Loucy (cell line): ENCODE results near the gene WNK2.

Source experiments
- H2AFZ ChIP-seq: fragments of 200-600 bp; sonication (generic); 2 replicates; pipeline ENCODE4 v1.6.0; 2016; ENCODE audit warnings: antibody characterized with exemption, mild to moderate bottlenecking, low read length, moderate library complexity
- H3F3A ChIP-seq: fragments of 200-600 bp; 2 replicates; pipeline ENCODE4 v1.6.0; 2016; ENCODE audit warnings: antibody characterized with exemption, low read depth, mild to moderate bottlenecking
- H3K27me3 ChIP-seq: fragments of 200-600 bp; sonication (generic); 2 replicates; pipeline ENCODE4 v1.6.1; 2014; ENCODE audit warnings: low read length, mild to moderate bottlenecking; ENCODE audit not compliant: insufficient read depth, poor library complexity, severe bottlenecking
- H3K36me3 ChIP-seq: fragments of 200-600 bp; sonication (generic); 2 replicates; pipeline ENCODE4 v1.6.1; 2016; ENCODE audit warnings: low read length; ENCODE audit not compliant: insufficient read depth
- H3K4me1 ChIP-seq: fragments of 200-600 bp; sonication (generic); 2 replicates; pipeline ENCODE4 v1.5.1; 2014; ENCODE audit warnings: low read length, mild to moderate bottlenecking; ENCODE audit not compliant: insufficient read depth, poor library complexity, severe bottlenecking
- H3K4me2 ChIP-seq: fragments of 200-600 bp; sonication (generic); 2 replicates; pipeline ENCODE4 v1.6.0; 2014; ENCODE audit warnings: antibody characterized with exemption, low read length, low read depth, mild to moderate bottlenecking; ENCODE audit not compliant: poor library complexity, severe bottlenecking
- H3K4me3 ChIP-seq: fragments of 200-600 bp; sonication (generic); 2 replicates; pipeline ENCODE4 v1.5.1; 2014; ENCODE audit warnings: low read length, mild to moderate bottlenecking, mixed read lengths; ENCODE audit not compliant: poor library complexity, severe bottlenecking
- H3K79me2 ChIP-seq: fragments of 200-600 bp; sonication (generic); 2 replicates; pipeline ENCODE4 v1.6.1; 2014; ENCODE audit warnings: low read length; ENCODE audit not compliant: insufficient read depth
- H3K9ac ChIP-seq: fragments of 200-600 bp; sonication (generic); 2 replicates; pipeline ENCODE4 v1.6.0; 2014; ENCODE audit warnings: mild to moderate bottlenecking, low read depth, low read length, moderate library complexity; ENCODE audit not compliant: poor library complexity, severe bottlenecking
- H3K9me2 ChIP-seq: fragments of 200-600 bp; sonication (generic); replicated peaks from 2 replicates; pipeline ENCODE4 v1.6.1; 2016; ENCODE audit warnings: low read depth, low read length, mixed read lengths
- H3K9me3 ChIP-seq: fragments of 200-600 bp; sonication (generic); 2 replicates; pipeline ENCODE4 v1.6.1; 2014; ENCODE audit warnings: mild to moderate bottlenecking, antibody characterized with exemption, low read length, low read depth; ENCODE audit not compliant: insufficient read depth
- H4K20me1 ChIP-seq: fragments of 200-600 bp; sonication (generic); 2 replicates; pipeline ENCODE4 v1.6.0; 2014; ENCODE audit warnings: antibody characterized with exemption, low read length, mild to moderate bottlenecking; ENCODE audit not compliant: insufficient read depth, poor library complexity, severe bottlenecking
- EZH2phosphoT487 ChIP-seq: fragments of 200-600 bp; IDR thresholded peaks from 2 replicates; pipeline ENCODE4 v1.6.1; 2018; ENCODE audit warnings: antibody characterized with exemption, mild to moderate bottlenecking, moderate library complexity, borderline replicate concordance
- TF ChIP-seq, protein P1 (sequence below): fragments of 200-600 bp; sonication (generic); conservative IDR thresholded peaks from 2 replicates; pipeline ENCODE4 v1.5.1; 2014; ENCODE audit warnings: mild to moderate bottlenecking, antibody characterized with exemption, low read length

Gene WNK2

DNA sequence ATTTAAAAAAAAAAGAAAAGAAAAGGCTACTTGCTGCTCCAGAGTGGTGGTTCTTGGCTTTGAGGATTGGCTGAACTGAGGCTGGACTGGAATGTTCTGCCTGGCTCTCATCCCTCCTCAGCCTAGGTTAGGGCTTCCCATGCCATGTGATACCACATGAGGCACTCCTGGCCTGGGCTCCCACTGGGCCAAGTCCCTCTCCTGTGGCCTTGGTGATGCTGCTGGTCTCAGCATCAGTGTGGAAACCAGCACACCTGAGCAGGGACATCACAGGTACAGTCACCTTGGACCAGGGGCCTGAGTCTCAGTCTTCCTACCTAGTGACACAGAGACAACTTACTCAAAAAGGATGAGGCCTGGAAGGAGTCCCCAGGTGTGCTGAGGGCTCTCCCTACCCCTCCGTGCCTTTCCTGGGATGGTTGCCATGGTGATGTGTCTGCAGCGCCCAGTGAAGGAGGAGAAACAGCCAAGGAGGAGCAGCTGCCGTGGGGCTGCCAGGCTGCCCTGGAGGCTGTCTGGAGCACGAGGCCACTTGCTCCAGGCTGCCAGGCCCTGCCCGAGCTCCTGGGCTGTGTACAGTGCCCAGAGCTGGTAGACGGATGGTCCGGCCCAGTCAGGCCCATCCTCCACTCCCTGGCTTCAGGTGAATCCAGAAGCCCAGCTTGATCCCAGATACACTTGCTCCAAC is 71.0 kb downstream of the WNK2 start:
- Histone ChIP-seq H4K20me1 (no peaks in the 10 kb centered on the region), H3K4me1 (no peaks in the 10 kb centered on the region), H3K4me3 (no peak overlapping the region), H2AFZ (no peak overlapping the region), H3K9ac (no peak overlapping the region), H3K4me2 (no peak overlapping the region), H3K9me2 (no peaks in the 10 kb centered on the region), H3F3A (no peaks in the 10 kb centered on the region), H3K27me3 (no peaks in the 10 kb centered on the region), H3K9me3 (no peaks in the 10 kb centered on the region), H3K36me3 (no peaks in the 10 kb centered on the region), H3K79me2 (no peaks in the 10 kb centered on the region)
- TF ChIP-seq EZH2phosphoT487 = no peak
- TF ChIP-seq, protein P1, sequence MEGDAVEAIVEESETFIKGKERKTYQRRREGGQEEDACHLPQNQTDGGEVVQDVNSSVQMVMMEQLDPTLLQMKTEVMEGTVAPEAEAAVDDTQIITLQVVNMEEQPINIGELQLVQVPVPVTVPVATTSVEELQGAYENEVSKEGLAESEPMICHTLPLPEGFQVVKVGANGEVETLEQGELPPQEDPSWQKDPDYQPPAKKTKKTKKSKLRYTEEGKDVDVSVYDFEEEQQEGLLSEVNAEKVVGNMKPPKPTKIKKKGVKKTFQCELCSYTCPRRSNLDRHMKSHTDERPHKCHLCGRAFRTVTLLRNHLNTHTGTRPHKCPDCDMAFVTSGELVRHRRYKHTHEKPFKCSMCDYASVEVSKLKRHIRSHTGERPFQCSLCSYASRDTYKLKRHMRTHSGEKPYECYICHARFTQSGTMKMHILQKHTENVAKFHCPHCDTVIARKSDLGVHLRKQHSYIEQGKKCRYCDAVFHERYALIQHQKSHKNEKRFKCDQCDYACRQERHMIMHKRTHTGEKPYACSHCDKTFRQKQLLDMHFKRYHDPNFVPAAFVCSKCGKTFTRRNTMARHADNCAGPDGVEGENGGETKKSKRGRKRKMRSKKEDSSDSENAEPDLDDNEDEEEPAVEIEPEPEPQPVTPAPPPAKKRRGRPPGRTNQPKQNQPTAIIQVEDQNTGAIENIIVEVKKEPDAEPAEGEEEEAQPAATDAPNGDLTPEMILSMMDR = no peak

DNA sequence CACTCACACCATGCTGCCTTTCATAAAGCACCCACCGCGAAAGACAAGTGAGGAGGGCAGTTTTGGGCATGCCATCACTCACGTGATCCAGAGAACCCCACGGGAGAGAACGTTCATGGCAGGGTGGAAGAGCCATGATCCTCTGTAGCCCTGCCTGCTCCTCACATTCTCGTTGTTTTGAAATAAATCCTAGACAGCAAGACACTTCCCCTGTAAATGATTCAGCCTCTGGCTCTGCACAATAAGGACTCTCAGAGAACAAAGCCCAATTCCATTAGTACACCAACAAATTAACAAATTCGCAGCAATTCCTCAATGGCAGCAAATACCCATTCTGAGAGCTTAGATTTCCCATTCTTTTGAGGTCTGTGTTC is 71.5 kb downstream of the WNK2 start:
- no peak for TF ChIP-seq EZH2phosphoT487
- TF ChIP-seq, protein P1 = no peak
- Histone ChIP-seq H3K4me2 (no peak overlapping the region), H3F3A (no peaks in the 10 kb centered on the region), H3K9me3 (no peaks in the 10 kb centered on the region), H3K4me3 (no peak overlapping the region), H3K9ac (no peak overlapping the region), H3K27me3 (no peaks in the 10 kb centered on the region), H3K4me1 (no peaks in the 10 kb centered on the region), H3K79me2 (no peaks in the 10 kb centered on the region), H4K20me1 (no peaks in the 10 kb centered on the region), H3K36me3 (no peaks in the 10 kb centered on the region), H2AFZ (no peak overlapping the region), H3K9me2 (no peaks in the 10 kb centered on the region)

DNA sequence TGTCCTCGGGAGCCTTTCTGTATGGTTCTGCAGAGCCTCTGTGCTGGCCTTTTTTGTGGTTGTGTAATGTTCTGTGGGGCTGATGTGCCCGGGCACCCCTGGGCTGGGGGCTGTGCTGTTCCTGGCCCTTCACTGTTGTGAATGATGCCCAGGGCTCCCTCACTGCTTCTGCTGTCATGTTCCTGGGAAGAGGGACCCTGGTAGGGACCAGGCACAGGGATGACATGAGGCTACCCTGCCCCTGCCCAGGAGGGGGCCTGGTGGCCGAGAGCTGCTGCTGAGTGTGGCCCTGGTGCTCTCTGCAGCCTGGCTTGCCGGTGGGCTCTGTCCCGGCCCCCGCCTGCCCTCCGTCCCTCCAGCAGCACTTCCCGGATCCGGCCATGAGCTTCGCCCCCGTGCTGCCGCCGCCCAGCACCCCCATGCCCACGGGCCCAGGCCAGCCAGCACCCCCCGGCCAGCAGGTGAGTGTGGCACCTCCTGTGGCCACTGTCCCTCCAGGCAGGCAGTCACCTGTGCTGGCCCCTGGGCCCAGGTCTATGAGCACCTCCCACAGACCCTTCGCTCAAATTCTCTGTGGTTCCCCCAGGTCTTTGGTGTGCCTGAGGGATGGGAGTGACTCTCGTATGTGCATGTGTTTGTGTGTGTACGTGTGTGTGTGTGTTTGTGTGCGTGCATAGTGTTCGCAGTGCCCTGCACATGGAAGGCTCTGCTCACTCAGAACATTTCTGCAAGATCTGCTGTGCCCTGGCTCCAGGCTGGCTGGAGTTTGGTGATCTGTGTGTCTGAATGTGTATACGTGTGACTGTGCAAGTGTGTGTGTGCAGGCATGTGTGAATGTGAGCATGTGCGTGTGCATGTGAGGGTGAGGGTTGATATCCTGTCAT is 72.3 kb downstream of the WNK2 start:
- Histone ChIP-seq H3K4me2 (no peak overlapping the region), H3K27me3 (no peaks in the 10 kb centered on the region), H3K79me2 (no peaks in the 10 kb centered on the region), H3K4me3 (no peak overlapping the region), H2AFZ (no peak overlapping the region), H3K4me1 (no peaks in the 10 kb centered on the region), H3K36me3 (no peaks in the 10 kb centered on the region), H4K20me1 (no peaks in the 10 kb centered on the region), H3K9me2 (no peaks in the 10 kb centered on the region), H3F3A (no peaks in the 10 kb centered on the region), H3K9ac (no peak overlapping the region), H3K9me3 (no peaks in the 10 kb centered on the region)
- TF ChIP-seq, protein P1 = no peak
- no peak for TF ChIP-seq EZH2phosphoT487
